Measurements from ENCODE around the gene ERGIC1. TPM values are rescaled to one million over a fixed set of nuclear protein-coding genes. Genes with fewer than 3 reads are reported as not detected.

Gene ERGIC1
- total RNA-seq, 1 experiment from 2014 or later, result 77.0 TPM

- H3K9ac ChIP-seq (ENCODE audit: extremely low read depth, insufficient read length, low read length), result no peak overlapping the region
- H3K56ac ChIP-seq (ENCODE audit: insufficient read length, low read depth, low read length), result no peak overlapping the region
- H3K79me1 ChIP-seq (ENCODE audit: insufficient read depth, low read depth, low read length, poor library complexity, severe bottlenecking), result no peaks in the 10 kb centered on the region
- H3K9me3 Mint-ChIP-seq, result peaks cover 0 to 3% of the 10 kb centered on the region in 2 experiments; a peak in 2 of 5 replicates
- TF ChIP-seq CTCF (conservative IDR thresholded peaks at IDR 0.05), result no peak
- H3K9me3 ChIP-seq (ENCODE audit: control insufficient read depth, low read depth, low read length), result no peaks in the 10 kb centered on the region
- H3K27ac Mint-ChIP-seq, result no peak overlapping the region
- no peak overlapping the region for H4K5ac ChIP-seq (ENCODE audit: insufficient read length, low read depth, low read length)
- H3K23me2 ChIP-seq (ENCODE audit: insufficient read length, low read depth, low read length, poor library complexity, severe bottlenecking), result peaks cover 9% of the 10 kb centered on the region
- H3K18ac ChIP-seq (ENCODE audit: insufficient read length, low read depth, low read length), result no peak overlapping the region
- H2AK5ac ChIP-seq (ENCODE audit: insufficient read length, low read length), result no peak overlapping the region
- H3K23ac ChIP-seq (ENCODE audit: insufficient read length, low read depth, low read length), result no peak overlapping the region
- H3K14ac ChIP-seq (ENCODE audit: insufficient read depth, low read length), result no peak overlapping the region
- peaks cover 0 to 4% (median 4%) of the 10 kb centered on the region in 3 experiments; a peak in 6 of 7 replicates for H3K36me3 Mint-ChIP-seq (ENCODE audit: insufficient read depth in 1 of 3, low read depth in 3 of 3)
- no peaks in the 10 kb centered on the region; the same call in 1 of the 2 replicates for H3K27me3 ChIP-seq (ENCODE audit: insufficient read depth, low read length)
- H2BK5ac ChIP-seq (ENCODE audit: insufficient read length, low read length), result no peak overlapping the region
- H3K4ac ChIP-seq (ENCODE audit: low read depth, low read length), result no peak overlapping the region
- H3K4me3 Mint-ChIP-seq, result no peak overlapping the region
- H4K20me1 ChIP-seq (ENCODE audit: control insufficient read depth, insufficient read depth, insufficient read length), result no peaks in the 10 kb centered on the region
- H4K8ac ChIP-seq (replicated peaks; ENCODE audit: insufficient read length, low read depth, low read length), result no peak overlapping the region
- H2BK20ac ChIP-seq (ENCODE audit: low read depth, low read length, poor library complexity, severe bottlenecking), result no peak overlapping the region
- H3K27ac ChIP-seq (ENCODE audit: insufficient read length, low read depth, low read length), result no peak overlapping the region
- H4K91ac ChIP-seq (ENCODE audit: insufficient read length, low read depth, low read length), result no peak overlapping the region
- H3K79me2 ChIP-seq (ENCODE audit: insufficient read depth, low read length), result no peaks in the 10 kb centered on the region; the same call in 1 of the 2 replicates
- H2BK15ac ChIP-seq (ENCODE audit: low read depth, low read length), result no peak overlapping the region
- H2AFZ ChIP-seq (ENCODE audit: low read length), result no peak overlapping the region
- H3K4me1 Mint-ChIP-seq, result peaks cover 8 to 16% of the 10 kb centered on the region in 2 experiments
- H3K4me2 ChIP-seq (ENCODE audit: insufficient read depth, insufficient read length, low read length), result no peak overlapping the region
- DNase-seq, result no peak
- no peak overlapping the region for H2BK12ac ChIP-seq (ENCODE audit: insufficient read length, low read depth, low read length)
- WGBS (ENCODE audit: extremely low coverage, insufficient read length, low lambda C conversion rate), result no CpG with 5 or more reads among the region's 3 CpGs
- H3K4me1 ChIP-seq (ENCODE audit: insufficient read depth, low read length), result no peaks in the 10 kb centered on the region; the same call in 1 of the 2 replicates
- H2BK120ac ChIP-seq (ENCODE audit: low read depth, low read length, poor library complexity, severe bottlenecking), result no peak overlapping the region
- no peak overlapping the region for H3T11ph ChIP-seq (ENCODE audit: low read length)
- H3K27me3 Mint-ChIP-seq (ENCODE audit: low read depth), result peaks cover 41% of the 10 kb centered on the region
Measured at GRCh38 chr5:172956228-172956627, 122.2 kb downstream of the ERGIC1 start.

All from H9 (cell line).